Activated T-helper 1 cell treated with anti-CD3 and anti-CD28 coated beads, Interleukin-12 subunit alpha, Interleukin-12 subunit beta, Interleukin-2, Interleukin-4 antibody, amounts not matched to agents 30 ng/mL and 10 ng/mL and 1 ng/mL, durations not matched to agents 14 hours and 24 hours and 36 hours (primary cell): Measurements from ENCODE around the gene HLTF. TPM values are rescaled to one million over a fixed set of nuclear protein-coding genes. Genes with fewer than 3 reads are reported as not detected.
"Not testable (repeated sequence)": the region's sequence is repeated elsewhere in the genome, so short reads cannot be mapped to it uniquely, and the experiment has no call there.

Experiments
- DNase-seq: peaks from one replicate; pipeline ENCODE4 v3.0.0; 2021; ENCODE audit warnings: low spot score
- H3K27ac Mint-ChIP-seq: one replicate; pipeline ENCODE4 v1.8.0; 2021; ENCODE audit warnings: mild to moderate bottlenecking, mixed read lengths
- H3K27me3 Mint-ChIP-seq: one replicate; pipeline ENCODE4 v1.8.0; 2022; ENCODE audit warnings: mild to moderate bottlenecking, moderate library complexity, mixed read lengths; ENCODE audit not compliant: insufficient read depth
- H3K36me3 Mint-ChIP-seq: one replicate; pipeline ENCODE4 v1.8.0; 2021; ENCODE audit warnings: low read depth, mixed read lengths
- H3K4me1 Mint-ChIP-seq: one replicate; pipeline ENCODE4 v1.8.0; 2021; ENCODE audit warnings: low read depth, mixed read lengths
- H3K4me3 Mint-ChIP-seq: one replicate; pipeline ENCODE4 v1.8.0; 2021; ENCODE audit warnings: mild to moderate bottlenecking, moderate library complexity, mixed read lengths
- H3K9me3 Mint-ChIP-seq: one replicate; pipeline ENCODE4 v1.8.0; 2021; ENCODE audit warnings: mixed read lengths
- intact Hi-C: fragments of 100-400 bp; cut with micrococcal nuclease; formaldehyde crosslinking; loops from one replicate; pipeline ENCODE4 v1.15.1; 2024
- total RNA-seq: library from RNA; stranded (reverse); gene quantifications from 2 replicates; pipeline ENCODE4 v1.2.3, GENCODE V29; 2022

Gene HLTF
- total RNA-seq, 1 donor from 2014 or later: 19.7 TPM

GRCh38 chr3:148992027-148992634 is 94.2 kb downstream of the HLTF start:
- no peak for DNase-seq
- intact Hi-C loops: loop anchor here (1.0 to 5.0 kb wide), 4 partner anchors 8 to 760 kb away; partner anchors contain the start of gene COMMD2
- Mint-ChIP-seq H3K27ac (peak overlapping the region; percentile 84), H3K27me3 (peaks cover 2% of the 10 kb centered on the region), H3K9me3 (no peaks in the 10 kb centered on the region), H3K4me1 (peaks cover 45% of the 10 kb centered on the region), H3K36me3 (peaks cover 26% of the 10 kb centered on the region), H3K4me3 (peak overlapping the region; percentile 88)

DNA sequence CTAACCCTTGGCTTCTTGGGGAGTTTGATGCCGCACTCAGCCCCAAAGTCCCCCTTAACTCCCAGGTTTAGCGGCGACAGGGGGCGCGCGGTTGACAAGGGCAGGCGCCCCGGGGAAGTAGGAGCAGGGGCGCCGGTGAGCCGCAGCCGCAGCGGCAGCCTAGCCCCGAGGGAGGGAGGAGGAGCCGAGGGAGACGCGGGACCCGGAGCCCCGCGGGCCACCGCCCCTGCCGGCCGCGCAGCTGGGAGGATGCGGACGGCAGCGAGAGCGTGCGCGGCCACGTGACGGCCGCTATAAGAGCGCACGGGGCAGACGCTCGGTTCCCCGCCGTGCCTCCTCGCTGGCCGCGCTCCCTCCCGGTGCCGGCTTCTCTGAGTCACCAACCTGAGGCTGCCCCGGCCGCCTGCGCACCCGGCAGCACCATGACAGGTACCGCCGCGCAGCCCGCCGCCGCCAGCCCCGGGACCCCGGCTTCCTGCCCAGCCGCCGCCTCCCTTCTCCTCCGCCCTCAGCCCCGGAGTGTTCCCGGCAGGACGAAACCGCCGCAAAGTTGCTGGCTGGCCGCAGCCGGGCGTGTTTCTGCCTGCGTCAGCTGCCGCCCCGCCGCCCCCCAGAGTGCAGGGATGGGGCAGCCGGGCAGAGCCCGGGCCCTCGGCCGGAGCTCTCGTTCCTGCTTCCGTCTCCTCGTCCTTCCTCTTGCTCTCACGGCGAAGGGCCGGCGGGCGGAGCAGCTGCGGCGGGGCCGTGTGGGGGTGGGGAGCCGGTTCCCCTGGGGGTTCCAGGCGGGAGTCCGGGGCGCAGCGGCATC is 94.9 kb downstream of the HLTF start, which contains the start of gene GYG1:
Gene GYG1, plus strand, starts transcription at position 322 of the 808 bp plus-strand sequence. Its CDS starts 101 bp downstream, at position 423.
- Mint-ChIP-seq H3K4me3 (peak within 1 kb of the TSS; percentile 88), H3K9me3 (no peaks in the 10 kb centered on the region), H3K36me3 (peaks cover 18% of the 10 kb centered on the region), H3K27me3 (peaks cover 2% of the 10 kb centered on the region), H3K4me1 (peaks cover 39% of the 10 kb centered on the region), H3K27ac (peak within 1 kb of the TSS; percentile 84)
- peak; percentile 76 for DNase-seq
- intact Hi-C loops: loop anchor here (1.0 to 5.0 kb wide), 9 partner anchors 9 to 822 kb away; partner anchors contain the start of genes COMMD2, HLTF, HPS3 and RNF13

GRCh38 chr3:148990236-148990635 is 96.1 kb downstream of the HLTF start:
- Mint-ChIP-seq H3K4me1 (peaks cover 28% of the 10 kb centered on the region), H3K9me3 (no peaks in the 10 kb centered on the region), H3K27ac (peak overlapping the region; percentile 84), H3K36me3 (peaks cover 7% of the 10 kb centered on the region), H3K4me3 (peak overlapping the region; percentile 84), H3K27me3 (peaks cover 4% of the 10 kb centered on the region)
- intact Hi-C loops: loop anchor here (5.0 kb wide), 3 partner anchors 237 to 762 kb away; partner anchors contain the start of gene COMMD2
- no peak for DNase-seq

DNA sequence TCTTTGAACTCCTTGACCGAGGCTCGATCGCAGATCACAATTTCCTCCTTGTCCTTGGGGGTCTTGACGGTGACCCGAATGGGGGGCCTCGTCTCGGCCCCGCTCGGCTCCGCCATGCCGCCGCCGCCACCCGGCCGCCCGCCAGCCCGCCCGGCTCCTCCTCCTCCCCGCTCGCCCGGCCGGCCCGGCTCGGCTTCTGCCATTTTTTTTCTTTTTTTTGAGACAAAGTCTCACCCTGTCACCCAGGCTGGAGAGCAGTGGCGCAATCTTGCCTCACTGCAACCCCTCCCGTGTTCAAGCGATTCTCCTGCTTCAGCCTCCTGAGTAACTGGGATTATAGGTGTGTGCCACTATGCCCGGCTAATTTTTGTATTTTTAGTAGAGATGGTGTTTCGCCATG is 98.8 kb downstream of the HLTF start:
- intact Hi-C loops, H3K9me3 Mint-ChIP-seq, DNase-seq, H3K4me3 Mint-ChIP-seq, H3K36me3 Mint-ChIP-seq, H3K27ac Mint-ChIP-seq: not testable (repeated sequence)
- Mint-ChIP-seq H3K4me1 (peaks cover 14% of the 10 kb centered on the region), H3K27me3 (peaks cover 12% of the 10 kb centered on the region)

DNA sequence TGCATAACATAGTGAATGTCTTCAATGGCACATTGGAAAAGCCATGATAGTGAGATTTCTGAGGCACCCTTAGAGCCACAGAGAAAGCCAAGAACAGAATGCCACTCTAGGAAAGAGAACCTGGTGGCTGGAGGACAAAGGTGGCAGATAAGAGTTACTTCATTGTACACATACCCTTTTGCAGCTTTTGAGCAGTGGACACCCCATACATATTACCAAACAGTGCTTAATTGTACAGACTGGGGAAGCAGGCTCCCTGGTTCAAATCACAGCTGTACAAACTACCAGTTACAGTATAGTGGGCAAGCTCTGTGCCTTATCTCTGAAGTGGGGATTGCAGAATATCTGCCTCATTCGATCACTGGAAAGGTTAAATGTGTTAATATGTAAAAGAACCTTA is 105.1 kb downstream of the HLTF start:
- Mint-ChIP-seq H3K27me3 (peaks cover 28% of the 10 kb centered on the region), H3K9me3 (no peaks in the 10 kb centered on the region), H3K4me1 (no peaks in the 10 kb centered on the region), H3K4me3 (no peak overlapping the region), H3K27ac (no peak overlapping the region), H3K36me3 (no peaks in the 10 kb centered on the region)
- intact Hi-C loops: no loop called here
- no peak for DNase-seq

Other genes starting within 250 kb of the HLTF start
- gene CPA3, start 221.2 kb downstream of the HLTF start, total RNA-seq: not detected in 2 replicates
- 33.6 and 34.1 TPM in 2 replicates for gene GYG1, start 95.0 kb downstream of the HLTF start, total RNA-seq
- gene HPS3, start 43.1 kb upstream of the HLTF start, total RNA-seq: 15.8 and 17.3 TPM in 2 replicates
- not detected in 2 replicates for gene CP, start 135.3 kb upstream of the HLTF start, total RNA-seq
- not detected in 2 replicates for gene TM4SF18, start 247.1 kb upstream of the HLTF start, total RNA-seq